Stimulated activated CD4-positive, alpha-beta T cell treated with anti-CD3 and anti-CD28 coated beads, Interleukin-4, amount 100 ng/mL, for 48 hours (primary cell): Measurements from ENCODE around the gene SPATA20.

Source experiments
- DNase-seq, 2 donors: peaks; one replicate each; pipeline ENCODE4 v3.0.0-alpha.2; 2020; ENCODE audit warnings: low read depth in 2 of 2

SPATA20 gene

GRCh38 chr17:50539762-50540559 lies 7.0 kb upstream of the SPATA20 start:
- DNase-seq: no peak

DNA sequence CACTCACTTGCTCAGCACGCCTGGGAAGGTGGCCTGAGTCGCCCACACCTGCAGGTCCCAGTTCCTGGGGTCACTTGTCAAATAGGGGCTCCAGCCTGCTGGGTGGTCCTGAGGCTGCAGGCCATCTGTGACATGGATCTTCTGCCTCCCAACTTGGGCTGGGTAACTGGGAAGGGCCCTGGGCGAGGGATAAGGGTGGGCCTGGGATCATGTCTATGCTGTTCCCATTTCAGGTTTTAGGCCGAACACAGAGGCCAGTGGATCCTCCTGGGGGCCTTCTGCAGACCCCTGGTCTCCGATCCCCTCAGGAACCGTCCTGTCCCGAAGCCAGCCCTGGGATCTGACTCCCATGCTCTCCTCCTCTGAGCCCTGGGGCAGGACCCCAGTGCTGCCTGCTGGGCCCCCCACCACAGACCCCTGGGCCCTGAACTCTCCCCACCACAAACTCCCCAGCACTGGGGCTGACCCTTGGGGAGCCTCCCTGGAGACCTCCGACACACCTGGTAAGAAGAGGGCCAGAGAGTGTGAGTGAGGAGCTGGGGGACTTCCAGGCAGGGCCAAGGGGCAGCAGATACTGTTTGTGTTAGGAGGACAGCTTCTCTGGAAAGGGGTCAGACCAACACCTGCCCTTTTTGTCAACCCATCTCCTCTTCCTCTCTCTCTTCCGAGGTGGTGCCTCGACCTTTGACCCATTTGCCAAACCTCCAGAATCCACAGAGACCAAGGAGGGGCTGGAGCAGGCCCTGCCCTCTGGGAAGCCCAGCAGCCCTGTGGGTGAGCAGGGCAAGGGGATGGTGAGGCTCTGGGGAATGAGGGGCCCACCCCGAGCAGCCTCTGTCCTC lies 6.2 kb upstream of the SPATA20 start:
- no peak for DNase-seq

DNA sequence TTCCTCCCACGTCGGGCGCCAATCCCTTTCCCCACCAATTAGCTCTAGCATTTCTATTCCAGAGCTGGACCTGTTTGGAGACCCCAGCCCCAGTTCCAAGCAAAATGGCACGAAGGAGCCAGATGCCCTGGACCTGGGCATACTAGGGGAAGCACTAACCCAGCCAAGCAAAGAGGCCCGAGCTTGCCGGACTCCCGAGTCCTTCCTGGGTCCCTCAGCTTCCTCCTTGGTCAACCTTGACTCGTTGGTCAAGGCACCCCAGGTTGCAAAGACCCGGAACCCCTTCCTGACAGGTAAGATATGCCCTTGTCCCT lies 5.6 kb upstream of the SPATA20 start:
- no peak for DNase-seq

- DNase-seq: peak; percentile 81 to 84
These were observed 5.0 kb upstream of the SPATA20 start for GRCh38 chr17:50541716-50542688.

GRCh38 chr17:50542795-50543774 lies 3.9 kb upstream of the SPATA20 start:
- DNase-seq: no peak

GRCh38 chr17:50544516-50544915 lies 2.5 kb upstream of the SPATA20 start:
- no peak for DNase-seq

DNA sequence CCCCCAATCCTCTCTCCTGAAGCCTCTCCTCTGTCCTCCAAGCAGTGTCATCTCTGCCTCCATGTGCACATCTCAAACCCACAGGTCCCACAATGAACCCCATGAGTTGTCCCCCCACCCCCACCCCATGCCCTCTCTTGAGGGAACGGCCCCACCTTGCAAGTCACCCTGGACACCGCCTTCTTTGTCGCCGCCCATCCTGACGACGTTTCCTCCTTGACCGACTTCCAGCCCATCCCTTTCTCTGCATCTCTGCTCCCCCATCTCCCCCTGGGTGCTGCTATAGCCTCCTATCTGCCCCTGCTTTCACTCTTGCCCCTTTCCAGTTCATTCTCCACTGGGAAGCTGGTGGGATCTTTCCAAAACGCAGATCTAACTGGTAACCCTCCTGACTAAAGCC lies 1.7 kb upstream of the SPATA20 start:
- no peak for DNase-seq

- DNase-seq: no peak
These were observed 306 bp upstream of the SPATA20 start for GRCh38 chr17:50546701-50547034.

- DNase-seq: no peak
These were observed 736 bp downstream of the SPATA20 start for GRCh38 chr17:50547736-50548083.

GRCh38 chr17:50548831-50549230 lies 1.9 kb downstream of the SPATA20 start:
- DNase-seq: no peak

DNA sequence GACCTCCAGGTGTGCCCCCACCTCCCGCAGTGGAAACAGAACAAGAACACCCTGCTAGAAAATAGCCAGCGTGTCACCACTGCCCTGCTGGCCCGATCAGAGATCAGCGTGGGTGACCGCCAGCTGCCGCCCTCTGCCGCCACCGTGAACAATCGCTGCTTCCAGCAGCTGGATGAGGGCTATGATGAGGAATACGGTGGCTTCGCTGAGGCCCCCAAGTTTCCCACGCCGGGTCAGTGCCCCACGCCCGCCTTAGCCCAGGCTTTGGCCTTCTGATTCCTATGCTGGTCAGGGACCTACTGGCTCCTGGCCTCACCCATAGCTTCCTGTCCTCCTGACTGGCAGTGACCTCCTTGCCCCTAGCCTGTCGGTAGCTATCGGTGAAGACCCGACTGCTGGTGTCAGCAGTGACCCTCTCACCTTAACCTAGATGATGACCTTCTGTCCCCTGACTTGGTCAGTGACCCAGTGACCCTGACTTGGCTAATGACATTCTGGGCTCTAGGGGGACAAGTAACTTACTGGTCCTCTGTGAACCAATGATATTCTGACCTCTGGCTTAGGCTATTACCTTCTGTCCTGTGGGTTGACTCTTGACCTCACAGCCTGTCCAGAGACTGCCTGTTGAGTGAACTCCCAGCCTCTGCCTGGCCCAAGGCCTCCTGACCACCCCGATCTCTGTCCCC lies 2.4 kb downstream of the SPATA20 start:
- DNase-seq: no peak

DNA sequence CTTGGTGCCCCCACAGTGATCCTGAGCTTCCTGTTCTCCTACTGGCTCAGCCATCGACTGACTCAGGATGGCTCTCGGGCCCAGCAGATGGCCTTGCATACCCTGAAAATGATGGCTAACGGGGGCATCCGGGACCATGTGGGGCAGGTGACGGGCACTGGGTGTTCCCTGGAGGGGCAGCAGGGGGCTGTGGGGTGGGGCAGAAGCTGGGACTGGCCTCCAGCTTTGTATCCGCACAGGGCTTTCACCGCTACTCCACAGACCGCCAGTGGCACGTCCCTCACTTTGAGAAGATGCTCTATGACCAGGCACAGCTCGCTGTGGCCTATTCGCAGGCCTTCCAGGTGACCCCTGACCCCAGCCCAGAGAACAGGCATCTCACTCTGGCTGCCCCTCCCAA lies 3.0 kb downstream of the SPATA20 start:
- no peak for DNase-seq

- no peak for DNase-seq
These were observed 3.9 kb downstream of the SPATA20 start for GRCh38 chr17:50550661-50551432.

DNA sequence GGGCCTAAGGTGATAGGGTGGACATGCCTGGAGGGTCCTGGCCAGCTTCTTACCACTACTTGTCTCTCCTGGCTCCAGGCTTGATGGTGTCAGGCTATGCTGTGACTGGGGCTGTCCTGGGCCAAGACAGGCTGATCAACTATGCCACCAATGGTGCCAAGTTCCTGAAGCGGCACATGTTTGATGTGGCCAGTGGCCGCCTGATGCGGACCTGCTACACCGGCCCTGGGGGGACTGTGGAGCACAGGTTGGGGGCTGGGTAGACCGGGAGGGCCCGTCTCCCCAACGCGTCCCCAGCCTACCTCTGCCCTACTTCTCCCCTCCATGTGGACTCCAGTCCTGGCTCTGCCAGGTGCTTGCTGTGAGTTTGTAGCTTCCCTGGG lies 4.5 kb downstream of the SPATA20 start:
- DNase-seq: no peak

- DNase-seq: no peak
These were observed 4.9 kb downstream of the SPATA20 start for GRCh38 chr17:50551884-50552283.

GRCh38 chr17:50554201-50554600 lies 7.2 kb downstream of the SPATA20 start:
- no peak for DNase-seq

- DNase-seq: no peak
These were observed 9.8 kb downstream of the SPATA20 start for GRCh38 chr17:50556803-50557202.

DNA sequence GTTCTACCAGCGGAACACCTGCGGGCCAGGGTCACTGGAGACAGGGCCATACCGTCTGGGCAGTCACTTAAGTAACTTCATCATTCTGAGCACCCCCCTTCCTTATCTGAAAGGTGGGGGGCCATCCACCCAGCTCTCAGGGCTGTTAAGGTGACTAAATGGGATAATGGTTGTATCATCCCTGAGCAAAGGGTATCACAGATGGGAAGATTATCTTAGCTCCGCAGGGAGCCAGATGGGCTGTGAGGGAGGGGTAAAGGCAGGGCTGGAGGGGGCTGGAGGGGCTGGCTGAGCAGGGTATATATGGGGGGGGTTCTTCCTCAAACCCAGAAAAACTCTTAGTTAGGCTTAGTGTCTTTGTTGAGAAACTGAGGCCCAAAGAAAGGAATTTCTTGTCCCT lies 10.7 kb downstream of the SPATA20 start:
- no peak for DNase-seq

- DNase-seq: no peak
These were observed 11.1 kb downstream of the SPATA20 start for GRCh38 chr17:50558091-50558490.

DNA sequence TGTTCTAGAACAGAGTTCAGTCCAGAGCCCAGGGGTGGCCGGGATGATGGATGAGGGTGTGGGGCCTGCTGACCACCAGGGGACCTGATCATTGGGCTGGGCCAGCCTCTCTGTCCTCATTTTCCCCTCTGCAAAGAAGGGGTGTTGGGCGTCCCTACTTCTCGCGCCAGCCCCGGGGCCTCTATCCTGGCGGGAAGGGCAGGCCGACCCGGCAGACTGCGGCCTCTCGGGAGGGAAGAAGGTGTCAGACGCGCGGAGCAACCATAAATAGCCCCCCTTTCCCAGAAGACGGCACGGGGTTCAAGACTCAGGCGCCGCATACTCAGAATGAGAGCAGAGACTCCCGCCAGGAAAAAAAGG lies 11.6 kb downstream of the SPATA20 start:
- no peak for DNase-seq
